GM21619 (cell line): ENCODE measurements around the gene OR10A3.

Experiments used
- ATAC-seq: cut with Tn5 transposase; IDR thresholded peaks from one replicate; pipeline ENCODE4 v1.9.1; 2021; ENCODE audit not compliant: unreplicated experiment

Gene OR10A3

GRCh38 chr11:7941146-7941545, 362 bp downstream of the OR10A3 start:
- ATAC-seq = no peak

DNA sequence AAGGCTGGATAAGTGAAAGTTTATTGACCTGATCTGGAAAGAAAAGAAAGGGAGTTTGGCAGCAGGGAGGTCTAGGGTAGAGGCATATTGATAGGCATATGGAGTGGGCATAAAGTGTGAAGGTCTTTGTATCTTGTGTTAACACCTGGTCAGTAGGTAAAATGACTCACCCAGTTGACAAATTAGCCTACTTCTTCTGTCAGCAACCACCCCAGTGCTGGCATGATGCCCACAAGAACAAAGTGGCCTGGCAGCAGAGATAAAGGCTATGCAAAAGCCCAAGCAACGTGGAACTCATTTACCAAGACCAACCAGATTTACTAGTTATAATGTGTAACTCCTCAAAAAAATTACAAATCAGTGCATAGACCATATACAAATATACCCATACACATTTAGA, 4.9 kb downstream of the OR10A3 start:
- ATAC-seq = no peak

DNA sequence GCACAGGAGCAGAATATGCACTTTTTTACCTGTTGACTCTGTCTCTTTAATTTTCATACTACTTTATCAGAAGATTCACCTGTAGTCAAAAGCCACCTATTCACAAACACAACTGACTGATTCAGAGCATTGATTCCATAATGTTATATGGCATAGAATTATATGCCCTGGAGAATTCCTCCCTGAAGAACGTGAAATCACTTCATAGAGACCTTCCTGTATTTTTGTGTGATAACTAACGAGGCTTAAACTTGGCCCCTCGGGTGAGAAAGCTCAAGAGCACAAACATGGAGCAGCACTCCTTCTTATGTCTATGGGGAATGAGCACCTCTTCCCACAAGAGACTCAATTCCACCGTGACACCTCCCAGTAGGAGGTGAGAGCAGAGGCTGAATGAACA, 10.3 kb downstream of the OR10A3 start, which contains the start of gene OR10A6:
OR10A6 (minus strand) TSS at position 101 of the 400 bp plus-strand sequence. CDS start 2,606 bp downstream, outside the sequence.
- ATAC-seq = no peak

DNA sequence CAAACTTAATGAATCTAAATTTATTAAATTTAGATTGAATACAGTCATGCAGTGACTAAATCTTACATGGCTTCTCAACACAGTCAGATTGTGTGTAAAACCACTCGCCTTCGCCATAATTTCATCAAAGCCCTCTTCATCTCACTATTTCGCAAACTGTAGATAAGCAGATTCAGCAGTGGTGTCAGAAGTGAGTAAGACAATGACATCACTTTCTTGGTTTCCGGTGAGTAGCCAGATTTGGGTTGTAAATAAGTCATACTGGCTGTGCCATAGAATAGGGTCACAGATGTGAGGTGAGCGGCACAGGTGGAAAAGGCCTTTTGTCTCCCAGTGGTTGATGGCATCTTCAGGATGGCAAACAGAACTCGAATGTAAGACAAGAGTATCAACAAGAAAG, 13.9 kb downstream of the OR10A3 start:
- ATAC-seq = no peak

DNA sequence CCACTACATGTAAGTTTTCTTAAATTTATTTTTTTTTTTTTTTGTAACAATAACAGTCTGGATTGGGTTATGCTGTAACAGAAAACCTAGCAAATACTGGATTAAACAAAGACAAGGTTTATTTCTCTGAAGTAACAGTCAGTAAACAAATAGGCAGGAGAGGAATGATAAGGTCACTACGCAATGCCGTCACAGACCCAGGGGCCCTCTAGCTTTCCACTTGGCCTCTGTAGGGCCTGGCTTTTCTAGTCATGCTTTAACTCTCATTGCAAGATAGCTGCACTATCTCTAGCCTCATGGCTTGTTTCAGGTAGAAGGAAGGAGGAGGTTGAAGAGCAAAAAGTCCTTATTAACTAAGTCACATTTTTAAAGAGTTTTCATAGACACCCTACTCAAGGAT, 17.0 kb downstream of the OR10A3 start:
- ATAC-seq = no peak

GRCh38 chr11:7918141-7918540, 23.4 kb downstream of the OR10A3 start:
- ATAC-seq = no peak

GRCh38 chr11:7911011-7911410, 30.5 kb downstream of the OR10A3 start:
- no peak for ATAC-seq

GRCh38 chr11:7910286-7910788, 31.2 kb downstream of the OR10A3 start:
- no peak for ATAC-seq

GRCh38 chr11:7909585-7910285, 31.8 kb downstream of the OR10A3 start:
- ATAC-seq = no peak

DNA sequence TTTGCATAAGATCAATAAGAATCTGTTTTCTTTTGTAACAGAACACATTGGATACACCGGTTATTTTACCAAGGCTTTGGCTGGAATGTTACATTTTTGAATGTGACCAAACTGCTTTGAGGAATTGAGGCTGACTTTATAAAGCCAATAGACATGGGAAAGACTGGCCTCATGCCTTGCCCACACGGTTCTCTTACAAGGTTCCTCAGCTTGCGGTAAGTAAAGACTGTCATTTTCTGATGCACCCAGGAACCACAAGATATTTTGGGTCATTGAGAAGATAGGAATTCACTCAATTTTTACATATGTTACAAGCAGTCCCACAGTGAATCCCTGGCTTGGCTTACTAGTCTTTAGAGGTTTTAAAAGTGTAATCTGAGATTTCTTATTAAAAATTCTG, 34.4 kb downstream of the OR10A3 start:
- ATAC-seq = no peak

DNA sequence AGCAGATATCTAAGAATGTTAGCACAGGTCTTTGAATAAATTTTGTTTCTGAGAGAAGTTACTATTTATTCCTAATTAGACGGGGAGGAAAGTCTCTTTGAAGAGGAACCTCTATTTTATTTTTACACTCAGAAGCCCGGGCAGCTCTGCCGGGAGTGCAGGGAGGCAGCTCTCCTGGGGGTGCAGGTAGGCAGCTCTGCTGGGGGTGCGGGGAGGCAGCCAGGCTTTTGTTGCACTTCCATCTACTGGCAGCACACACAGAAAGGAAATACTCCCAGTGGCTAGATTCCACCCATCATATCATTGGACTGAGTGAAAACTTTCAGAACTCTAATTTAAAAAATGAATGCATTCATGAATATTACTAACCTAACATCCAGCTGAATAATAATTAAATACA, 35.0 kb downstream of the OR10A3 start:
- ATAC-seq = no peak

DNA sequence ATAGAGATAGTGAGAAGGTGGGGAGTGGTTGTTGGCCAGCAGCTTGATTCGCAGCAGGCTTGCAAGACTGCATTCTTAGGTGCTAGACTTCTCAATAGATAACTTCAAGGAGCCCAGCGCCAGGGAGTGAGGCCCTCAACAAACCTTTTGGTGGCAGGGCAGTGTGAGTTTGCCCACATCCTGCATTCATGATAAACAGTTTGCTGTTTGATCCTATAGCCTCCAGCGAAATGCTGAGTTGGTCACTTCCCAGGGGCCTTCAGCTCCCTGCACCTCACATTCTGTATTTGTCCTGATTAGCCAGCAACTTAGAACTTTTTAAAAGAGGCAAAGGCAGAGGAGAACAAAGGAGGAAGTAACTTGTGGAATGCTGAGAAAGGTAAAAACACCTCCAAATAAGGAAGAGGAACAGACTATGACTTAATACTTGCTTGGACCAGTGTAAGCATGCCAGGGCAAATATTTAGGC, 35.5 kb downstream of the OR10A3 start:
- no peak for ATAC-seq

- ATAC-seq = no peak
Observed at GRCh38 chr11:7905549-7905948, 36.0 kb downstream of the OR10A3 start.

DNA sequence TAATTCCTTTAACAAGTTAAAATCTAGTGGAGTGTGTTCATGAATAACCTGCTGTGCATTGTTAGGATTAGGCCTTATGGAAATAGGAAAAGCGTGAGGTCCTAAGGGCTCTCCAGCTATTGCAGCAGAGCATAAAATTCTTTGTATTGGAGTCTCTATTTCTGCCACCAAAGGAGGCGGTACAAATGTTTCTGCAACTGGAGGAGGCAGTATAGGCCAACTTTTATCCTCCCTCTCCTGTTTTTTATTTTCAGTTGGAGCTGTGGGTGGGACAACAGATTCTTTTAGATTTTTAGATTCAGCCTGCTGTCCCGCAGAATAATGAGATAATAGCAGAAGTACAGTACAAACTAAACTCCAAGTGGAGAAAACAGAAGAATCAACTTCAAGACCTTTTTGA, 36.6 kb downstream of the OR10A3 start:
- ATAC-seq = no peak

GRCh38 chr11:7903940-7904339, 37.6 kb downstream of the OR10A3 start:
- ATAC-seq = no peak

DNA sequence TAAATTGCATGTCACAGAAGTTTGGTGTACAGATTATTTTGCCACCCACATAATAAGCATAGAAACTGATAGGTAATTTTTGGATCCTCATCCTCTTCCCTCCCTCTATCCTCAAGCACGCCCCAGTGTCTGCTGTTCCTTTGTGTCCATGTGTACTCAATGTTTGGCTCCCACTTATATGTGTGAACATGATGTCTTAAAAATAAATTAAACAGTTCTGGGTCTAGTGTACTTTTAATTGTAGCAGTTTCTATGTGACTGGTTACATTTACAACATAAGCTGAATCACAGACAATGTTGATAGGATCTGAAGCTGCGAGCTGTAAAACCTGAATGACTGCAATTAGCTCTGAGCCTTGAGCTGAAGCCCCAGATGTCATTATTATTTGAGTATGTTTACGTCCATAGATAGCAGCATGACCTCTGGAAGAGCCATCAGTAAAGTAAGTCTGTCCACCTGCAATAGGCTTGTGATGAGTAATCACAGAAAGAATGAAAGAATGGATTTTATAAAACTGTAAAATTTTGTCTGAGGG, 40.1 kb downstream of the OR10A3 start:
- no peak for ATAC-seq

DNA sequence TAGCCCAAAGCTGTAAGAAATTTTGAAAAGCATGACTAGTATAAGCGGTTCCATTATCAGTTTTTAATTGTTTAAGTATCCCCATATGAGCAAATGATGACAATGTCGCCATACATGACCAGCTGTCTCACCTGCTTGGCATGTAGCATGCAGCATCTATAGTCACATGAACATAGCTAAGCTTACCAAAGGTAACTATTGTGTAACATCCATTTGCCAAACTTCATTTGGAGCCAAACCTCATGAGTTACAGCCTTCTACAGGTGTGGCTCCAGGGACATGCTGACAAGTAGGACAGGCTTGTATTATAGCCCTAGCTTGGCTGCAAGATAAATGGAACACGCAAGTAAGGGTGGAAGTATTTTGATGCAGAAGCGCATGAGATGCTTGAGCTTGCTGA, 40.8 kb downstream of the OR10A3 start:
- ATAC-seq = no peak

GRCh38 chr11:7899418-7899817, 42.1 kb downstream of the OR10A3 start:
- no peak for ATAC-seq

DNA sequence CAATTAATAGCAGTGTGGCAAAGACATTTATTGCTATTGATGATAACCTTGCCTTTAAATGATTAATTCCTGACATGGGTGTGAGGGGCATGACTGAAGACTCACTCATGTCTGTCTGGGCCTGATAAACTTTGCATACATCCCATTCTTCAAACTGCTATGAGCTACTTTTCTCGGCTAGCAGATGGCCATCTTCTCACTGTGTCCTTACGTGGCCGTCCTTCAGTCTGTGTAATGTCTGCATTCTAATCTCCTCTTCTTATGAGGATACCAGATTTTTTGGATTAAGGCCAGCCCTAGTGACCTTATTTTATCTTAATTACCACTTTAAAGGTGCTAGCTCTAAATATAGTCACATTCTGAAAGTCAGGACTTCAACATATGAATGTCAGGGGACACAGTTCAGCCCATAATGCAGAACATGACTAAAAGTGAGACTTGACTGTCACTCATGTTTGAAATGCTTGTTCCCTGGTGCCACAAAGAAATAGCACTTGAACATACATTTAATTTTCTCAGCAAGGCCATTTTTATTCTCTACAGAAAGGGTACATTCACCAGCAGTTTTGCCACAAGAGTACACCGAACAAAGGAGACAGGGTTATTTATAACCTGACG, 42.7 kb downstream of the OR10A3 start:
- no peak for ATAC-seq

GRCh38 chr11:7896009-7896785, 45.3 kb downstream of the OR10A3 start:
- no peak for ATAC-seq

- ATAC-seq = no peak
Observed at GRCh38 chr11:7894251-7894650, 47.3 kb downstream of the OR10A3 start.
